GM21737 (cell line): ENCODE results near the gene CDC123.
A peak's percentile ranks its signal among the peaks of the same experiment; 100 is the strongest.
"Not testable (repeated sequence)": the region's sequence is repeated elsewhere in the genome, so short reads cannot be mapped to it uniquely, and the experiment has no call there.

Experiments used
- ATAC-seq: cut with Tn5 transposase; IDR thresholded peaks from one replicate; pipeline ENCODE4 v1.9.1; 2021; ENCODE audit warnings: mild to moderate bottlenecking, moderate library complexity; ENCODE audit not compliant: unreplicated experiment

The CDC123 gene

DNA sequence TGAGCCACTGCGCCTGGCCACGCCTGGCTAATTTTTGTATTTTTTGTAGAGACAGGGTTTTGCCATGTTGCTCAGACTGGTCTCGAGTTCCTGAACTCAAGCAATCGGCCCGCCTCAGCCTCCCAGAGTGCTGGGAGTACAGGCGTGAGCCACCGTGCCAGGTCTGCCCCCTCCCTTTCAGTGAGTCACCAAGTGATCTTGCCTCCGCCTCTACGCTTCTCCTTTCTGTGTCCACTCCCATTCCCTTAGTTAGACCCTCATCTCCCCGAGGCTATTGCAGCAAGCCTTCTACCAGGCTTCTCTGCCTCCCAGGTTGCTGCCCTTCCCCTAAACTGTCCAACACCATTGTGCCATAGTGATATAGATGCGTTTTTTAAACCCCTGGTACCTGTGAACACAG lies 32.9 kb downstream of the CDC123 start:
- no peak for ATAC-seq

DNA sequence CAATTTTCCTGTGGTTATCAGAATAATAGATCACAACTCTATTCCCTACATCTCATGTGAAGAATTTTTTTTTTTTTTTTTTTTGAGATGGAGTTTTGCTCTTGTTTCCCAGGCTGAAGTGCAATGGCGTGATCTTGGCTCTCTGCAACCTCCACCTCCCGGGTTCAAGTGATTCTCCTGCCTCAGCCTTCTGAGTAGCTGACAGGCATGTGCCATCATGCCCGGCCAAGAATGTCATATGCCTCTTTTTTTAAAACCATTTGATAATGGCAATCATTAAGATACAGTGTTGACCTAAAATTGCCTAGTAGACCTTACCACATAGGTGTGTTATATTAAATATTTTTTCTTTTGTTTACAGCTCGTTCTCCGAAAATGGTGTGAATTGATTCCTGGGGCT lies 38.7 kb downstream of the CDC123 start:
- not testable (repeated sequence) for ATAC-seq

DNA sequence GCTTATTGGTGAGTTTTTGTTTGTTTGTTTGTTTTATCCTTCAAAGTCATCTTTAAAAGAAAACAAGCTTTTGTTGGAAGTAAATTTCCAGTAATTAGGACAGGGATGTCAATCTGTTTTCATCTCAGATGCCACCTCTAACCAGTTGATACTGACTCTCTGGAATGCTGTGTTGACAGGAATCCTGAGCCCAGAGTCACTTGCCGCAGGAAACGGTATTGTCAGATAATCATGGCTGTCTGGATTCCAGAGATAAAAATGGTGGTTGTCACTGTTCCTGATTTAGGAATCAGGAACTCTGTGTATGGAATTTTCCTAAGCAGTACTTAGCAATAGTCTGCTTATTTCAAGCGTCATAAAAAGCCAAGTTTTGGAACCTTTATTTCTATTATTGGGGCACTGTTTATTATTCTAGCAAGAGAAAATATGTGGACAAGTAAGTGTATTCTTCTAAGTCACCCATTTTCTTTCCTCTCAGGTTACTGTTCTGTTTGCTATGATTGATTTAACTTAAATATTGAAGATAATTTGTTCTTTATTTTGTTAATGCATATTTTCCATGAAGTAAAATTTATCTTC lies 39.2 kb downstream of the CDC123 start:
- no peak for ATAC-seq

DNA sequence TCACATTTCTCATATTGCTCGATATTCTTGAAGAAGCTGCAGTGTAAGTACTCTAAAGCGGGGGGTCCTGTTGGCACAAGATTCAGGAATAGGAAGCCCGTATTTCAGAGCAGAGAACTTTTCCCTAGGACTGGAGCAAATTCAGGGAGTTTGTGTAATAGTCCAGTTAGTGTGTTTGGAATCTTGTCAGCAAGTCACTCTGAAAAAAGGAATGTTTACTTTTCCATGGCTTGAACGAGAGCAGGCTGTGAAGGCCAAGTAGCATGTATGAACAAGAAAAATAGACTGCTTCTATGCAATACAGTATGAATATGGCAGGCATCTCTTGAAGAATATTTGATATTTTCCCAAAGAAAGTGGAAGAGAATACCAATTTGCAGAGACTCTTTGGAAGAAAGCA lies 39.8 kb downstream of the CDC123 start:
- no peak for ATAC-seq

DNA sequence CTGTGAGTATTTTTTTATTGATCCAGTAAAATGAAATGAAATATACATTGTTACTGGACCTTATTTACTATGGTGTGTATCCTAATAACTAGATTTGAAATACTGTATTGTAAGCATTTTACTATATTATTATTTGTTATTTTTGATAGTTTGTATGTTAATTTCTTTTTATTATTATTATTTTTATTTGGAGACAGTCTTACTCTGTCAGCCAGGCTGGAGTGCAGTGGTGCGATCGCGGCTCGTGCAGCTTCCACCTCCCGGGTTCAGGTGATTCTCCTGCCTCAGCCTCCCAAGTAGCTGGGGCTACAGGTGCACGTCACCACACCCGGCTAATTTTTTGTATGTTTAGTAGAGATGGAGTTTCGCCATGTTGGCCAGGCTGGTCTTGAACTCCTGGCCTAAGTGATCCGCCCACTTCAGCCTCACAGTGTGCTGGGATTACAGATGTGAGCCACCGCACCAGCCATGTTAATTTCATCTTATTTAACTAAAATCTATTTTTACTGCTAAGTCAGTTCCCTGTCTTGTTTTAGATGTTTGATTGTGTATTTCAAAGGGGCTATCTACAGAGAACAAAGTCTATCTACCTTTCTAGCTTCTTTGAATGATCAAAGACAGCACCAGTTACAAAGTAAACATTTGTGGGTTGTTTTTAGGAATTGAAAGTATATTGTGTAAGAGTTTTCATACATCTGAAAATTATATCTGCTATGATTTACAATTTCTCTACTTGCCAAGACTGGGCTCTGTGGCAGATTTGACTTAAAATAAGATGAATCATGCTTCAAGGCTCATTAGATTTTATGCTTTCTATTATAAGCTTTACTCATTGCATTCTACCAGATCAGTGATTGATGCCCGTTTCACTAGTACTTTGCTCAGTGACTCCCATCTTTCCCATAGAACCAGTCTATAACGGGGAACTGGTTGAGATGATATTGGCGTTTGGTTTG lies 41.6 kb downstream of the CDC123 start:
- no peak for ATAC-seq

DNA sequence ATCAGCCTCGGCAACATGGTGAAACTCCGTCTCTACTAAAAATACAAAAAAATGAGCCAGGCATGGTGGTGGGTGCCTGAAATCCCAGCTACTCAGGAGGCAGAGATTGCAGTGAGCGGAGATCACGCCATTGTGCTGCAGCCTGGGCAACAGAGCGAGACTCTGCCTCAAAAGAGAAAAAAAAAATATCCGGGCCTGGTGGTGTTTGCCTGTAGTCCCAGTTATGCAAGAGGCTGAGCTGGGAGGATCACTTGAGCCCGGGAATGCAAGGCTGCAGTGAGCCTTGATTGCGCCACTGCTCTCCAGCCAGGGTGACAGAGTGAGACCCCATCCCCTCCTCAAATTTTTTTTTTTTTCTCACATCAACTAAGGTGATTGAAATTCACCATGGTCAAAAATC lies 42.8 kb downstream of the CDC123 start:
- ATAC-seq, result no peak

DNA sequence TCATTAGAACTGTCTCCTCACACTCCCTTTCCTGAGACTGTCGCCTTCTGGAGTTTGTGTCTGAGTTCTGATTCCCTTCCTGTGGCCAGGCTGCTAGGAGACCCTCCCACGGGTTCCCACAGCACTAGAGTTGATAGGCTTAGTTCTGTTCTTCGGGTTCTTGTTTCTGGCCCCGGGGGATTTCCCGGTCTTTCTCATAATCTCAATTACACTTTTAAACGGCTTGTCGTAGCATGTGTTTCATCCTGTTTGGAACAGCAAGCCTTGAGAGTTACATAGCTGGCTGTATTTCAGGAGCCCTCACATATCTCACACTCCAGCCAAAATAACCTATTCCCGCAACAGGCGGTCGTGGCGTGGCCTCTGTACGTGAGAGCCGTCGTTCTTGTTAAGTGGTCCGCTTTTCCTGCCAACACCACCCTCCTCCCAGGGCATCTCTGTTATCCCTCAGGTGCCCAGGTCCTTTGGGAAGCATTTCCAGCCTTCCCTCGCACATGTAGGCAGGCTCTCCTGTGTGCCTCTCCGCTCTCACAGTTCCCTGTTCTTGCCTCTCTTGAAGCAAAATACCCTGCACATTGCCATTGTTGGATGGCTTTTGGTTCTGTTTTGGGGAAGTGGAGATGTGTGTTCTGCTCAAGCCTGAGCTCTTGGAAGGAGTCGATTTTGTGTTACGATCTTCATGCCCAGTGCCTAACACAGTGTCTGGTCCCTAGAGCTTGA lies 46.0 kb downstream of the CDC123 start:
- ATAC-seq, result no peak

DNA sequence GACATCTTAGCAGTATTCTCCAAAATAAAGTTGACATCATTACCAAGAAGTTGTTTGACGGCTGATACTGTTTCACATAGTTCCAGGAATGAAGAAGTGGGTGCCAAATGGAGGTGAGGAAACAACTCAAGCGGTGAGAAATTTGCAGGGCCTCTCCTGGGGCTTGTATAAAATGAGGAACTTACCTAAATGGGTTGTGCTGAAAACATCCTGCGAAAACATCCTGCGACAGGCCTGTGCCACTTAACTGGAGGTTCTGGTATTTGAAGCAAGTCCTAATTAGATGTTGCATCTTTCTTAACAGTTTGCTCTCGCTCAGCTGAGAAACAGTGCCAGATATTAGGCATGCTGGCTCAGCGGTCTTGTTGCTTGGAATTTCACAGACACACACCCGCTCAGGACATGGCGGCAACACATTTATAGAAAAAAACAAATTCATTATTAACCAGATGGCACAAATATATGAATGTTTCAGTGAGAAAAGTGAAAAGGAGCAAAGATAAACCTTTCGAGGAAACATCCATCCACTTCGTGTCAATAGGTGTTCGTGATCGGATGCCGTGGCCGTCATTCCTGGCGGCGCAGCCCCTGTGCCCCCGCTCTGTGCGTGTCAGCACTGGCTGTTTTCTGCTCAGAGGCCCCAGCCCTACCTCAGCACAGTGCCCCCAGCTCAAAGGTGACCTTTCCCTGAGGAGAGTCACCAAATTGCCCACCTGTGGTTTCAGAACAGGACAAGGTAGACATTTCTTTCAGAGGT lies 48.1 kb downstream of the CDC123 start:
- ATAC-seq, result peak; percentile 48

DNA sequence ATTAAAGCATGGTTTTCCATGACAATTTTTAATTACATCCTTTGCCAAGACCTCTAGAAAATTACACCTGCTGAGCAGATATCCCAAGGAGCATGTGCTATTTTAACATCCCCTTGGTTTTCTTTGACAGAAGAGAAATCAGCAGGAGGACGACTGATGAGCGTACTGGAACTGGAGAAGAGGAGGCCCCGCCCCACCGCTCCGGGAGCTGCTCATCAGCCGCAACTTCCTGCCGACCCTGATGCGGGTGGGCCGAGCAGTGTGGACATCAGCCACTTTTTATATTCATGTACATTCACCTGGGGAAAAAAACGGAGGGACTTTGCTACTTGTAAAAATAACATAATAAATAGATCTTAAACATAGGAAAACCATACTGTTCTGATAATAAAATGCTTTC lies 54.2 kb downstream of the CDC123 start:
- no peak for ATAC-seq

DNA sequence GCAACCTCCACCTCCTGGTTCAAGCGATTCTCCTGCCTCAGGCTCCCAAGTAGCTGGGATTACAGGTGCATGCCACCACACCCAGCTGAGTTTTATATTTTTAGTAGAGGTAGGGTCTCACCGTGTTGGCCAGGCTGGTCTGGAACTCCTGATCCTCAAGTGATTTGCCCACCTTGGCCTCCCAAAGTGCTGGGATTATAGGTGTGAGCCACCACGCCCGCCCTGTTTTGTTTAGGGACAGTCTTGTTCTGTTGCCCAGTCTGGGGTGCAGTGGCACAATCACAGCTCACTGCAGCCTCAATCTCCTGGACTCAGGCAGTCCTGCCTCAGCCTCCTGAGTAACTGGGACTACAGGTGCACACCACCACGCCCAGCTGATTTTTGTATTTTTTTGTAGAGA lies 54.7 kb downstream of the CDC123 start:
- ATAC-seq, result not testable (repeated sequence)

DNA sequence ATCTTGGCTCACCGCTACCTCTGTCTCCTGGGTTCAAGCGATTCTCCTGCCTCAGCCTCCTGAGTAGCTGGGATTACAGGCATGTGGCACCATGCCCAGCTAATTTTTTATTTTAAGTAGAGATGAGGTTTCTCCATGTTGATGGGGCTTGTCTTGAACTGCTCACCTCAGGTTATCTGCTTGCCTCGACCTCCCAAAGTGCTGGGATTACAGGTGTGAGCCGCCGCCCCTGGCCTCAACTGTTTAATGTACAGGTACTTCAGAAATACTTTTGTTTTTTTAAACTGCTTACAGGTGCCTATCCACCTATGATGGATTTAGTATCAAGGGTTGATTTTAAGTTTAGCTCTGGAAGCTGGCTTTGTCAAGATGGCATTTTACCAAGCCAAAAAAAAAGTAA lies 55.6 kb downstream of the CDC123 start:
- no peak for ATAC-seq

DNA sequence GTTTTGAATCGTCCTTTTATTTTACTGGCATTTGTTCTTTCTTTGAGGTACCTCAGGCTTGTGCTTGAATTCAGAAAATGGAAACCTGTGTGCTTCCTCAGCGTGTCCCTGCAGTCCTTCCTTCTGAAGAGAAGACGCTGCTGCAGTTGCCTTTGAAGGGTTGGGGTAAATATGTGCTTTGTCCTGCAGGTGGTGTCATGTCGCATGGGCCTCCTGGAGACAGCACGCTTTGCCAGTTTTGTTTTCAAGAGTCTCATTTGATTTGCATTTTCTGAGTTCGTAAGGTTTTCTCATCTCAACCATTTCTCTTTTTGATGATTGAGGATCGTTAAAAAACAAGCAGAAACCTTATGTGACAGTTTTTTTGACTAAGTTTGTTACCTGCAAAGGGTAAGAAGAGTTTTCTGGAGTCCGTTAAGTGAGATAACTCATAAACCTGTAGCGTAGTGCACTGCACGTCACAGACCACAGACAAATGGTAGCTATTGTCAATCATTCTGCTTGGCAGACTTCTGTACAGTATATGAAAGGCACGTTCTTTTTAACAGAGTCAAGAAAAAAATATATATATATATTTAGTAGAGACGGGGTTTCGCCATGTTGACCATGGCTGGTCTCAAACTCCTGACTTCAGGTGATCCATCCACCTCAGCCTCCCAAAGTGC lies 57.0 kb downstream of the CDC123 start:
- ATAC-seq, result no peak

DNA sequence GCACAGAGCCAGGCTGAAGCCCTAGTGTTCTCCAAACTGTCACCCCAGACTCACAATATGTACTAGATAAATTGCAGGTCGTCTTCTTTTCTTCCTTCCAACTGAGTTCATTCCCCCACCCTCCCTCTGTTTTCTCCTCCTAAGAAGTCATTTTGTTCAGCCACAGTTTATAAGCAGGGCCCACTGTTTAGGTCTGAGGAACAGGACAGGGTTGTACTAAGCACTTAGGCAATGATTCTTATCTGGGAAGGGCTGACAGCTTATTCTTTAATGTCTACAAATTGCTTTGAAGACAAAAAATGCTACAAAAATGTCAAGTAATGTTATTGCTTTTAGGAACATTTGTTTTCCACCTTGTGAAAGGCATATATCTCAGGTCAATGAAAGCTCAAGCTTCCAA lies 59.1 kb downstream of the CDC123 start:
- ATAC-seq, result no peak

DNA sequence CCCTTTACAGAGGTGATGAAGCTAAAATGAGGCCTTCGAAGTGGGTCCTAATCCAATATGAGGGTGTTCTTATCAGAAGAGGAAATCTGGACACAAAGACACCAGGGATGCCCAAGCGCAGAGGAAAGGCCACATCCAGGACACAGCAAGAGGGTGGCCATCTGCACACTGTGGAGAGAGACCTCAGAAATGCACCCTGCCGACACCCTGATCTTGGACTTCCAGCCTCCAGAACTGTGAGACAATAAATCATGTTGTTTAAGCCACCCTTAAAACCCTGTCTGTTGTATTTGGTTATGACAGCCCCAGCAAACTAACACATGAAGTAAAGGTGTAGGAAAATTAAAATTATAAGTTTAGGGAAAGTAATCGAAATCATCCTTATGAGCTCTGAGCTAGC lies 64.0 kb downstream of the CDC123 start:
- no peak for ATAC-seq

DNA sequence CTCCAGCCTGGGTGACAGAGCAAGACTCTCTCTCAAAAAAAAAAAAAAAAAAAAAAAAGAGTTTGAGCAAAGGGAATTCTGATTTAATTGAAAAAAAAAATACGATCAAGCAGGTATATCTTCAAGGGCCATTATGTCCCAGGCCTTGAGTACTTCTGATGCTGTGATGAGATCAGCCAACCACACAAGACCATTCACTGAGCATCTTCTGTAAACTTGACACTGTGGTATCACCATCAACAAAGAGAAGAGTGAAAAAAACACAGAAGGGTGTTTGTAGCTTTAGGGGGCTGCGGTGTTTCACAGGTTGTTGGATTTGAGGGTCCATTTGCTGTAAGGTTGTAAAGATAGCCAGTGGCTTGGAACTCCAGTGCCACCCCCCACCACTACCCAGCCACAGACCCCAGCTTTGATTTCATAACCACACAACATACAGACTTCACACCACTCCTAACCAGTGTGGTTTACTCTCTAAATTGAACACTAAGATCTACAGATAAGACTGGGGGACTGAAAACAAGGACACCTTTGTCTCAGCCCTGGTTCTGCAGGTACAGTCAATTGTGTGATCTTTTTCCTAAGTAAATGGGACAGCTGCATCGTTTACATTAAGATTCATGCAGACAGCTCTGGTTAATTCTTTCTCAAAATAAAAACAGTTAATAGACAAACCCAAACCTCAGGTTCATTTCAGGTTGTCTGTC lies 66.4 kb downstream of the CDC123 start:
- ATAC-seq, result no peak

DNA sequence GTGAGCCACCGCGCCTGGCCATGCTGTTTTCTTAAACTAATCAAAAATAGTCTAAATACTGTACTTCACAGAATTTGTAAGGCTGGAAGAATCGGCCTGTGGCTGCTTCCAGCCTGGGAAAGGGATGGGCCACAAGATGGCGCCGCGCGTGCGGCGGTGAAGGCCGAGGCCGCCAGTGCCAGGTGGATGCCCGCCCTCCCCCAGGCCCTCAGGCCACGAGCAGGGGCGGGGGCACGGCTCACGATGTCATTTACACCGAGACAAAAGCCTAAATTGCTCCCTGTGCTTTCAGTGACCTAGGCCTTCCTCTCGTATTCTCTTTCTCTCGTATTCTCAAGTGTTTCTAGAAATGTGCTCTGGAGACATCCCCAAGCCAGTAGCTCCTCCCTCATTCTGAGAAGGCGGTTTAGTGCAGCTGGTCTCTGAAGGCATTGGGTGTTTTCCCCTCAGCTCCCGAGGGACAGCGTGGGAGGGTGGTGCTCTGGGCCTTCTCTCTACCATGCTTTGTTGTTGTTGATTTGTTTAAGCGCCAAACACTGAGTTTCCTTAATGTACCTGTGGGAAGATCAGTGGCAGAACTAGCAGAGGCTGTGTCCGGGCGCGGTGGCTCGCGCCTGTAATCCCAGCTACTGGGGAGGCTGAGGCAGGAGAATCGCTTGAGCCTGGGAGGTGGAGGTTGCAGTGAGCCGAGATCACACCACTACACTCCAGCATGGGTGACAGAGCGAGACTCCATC lies 68.4 kb downstream of the CDC123 start:
- ATAC-seq, result peak; percentile 86

DNA sequence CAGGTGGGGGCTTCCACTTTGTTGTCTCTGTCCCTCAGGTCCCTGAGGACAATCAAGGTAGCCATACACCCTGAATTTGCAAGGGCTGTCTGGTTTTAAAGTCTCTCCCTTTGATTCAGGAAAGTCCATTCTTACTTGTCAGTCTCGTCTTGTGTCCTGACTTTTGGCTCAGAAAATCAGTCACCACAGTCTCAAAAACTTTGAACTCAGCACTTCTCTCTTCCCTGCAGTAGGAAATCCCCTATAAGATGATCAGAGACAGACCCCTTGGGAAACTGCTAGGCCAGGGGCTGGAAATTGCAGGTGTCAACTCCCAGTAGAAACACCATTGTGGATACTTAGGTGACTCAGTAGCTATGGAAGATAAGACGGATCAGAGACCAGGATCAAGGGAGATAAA lies 73.1 kb downstream of the CDC123 start:
- ATAC-seq, result no peak

DNA sequence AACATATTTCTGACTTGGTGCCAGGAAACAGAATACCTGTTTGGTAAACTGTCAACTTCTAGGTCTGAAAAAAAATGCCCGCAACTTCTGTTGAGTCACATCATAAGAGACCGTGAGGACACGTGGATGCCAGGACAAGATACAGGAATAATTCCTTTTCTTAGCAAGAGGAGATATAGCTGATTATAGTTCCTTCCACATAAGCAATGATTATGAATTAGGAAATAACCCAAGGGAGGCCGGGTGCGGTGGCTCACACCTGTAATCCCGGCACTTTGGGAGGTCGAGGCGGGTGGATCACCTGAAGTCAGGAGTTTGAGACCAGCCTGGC lies 75.2 kb downstream of the CDC123 start:
- ATAC-seq, result no peak

DNA sequence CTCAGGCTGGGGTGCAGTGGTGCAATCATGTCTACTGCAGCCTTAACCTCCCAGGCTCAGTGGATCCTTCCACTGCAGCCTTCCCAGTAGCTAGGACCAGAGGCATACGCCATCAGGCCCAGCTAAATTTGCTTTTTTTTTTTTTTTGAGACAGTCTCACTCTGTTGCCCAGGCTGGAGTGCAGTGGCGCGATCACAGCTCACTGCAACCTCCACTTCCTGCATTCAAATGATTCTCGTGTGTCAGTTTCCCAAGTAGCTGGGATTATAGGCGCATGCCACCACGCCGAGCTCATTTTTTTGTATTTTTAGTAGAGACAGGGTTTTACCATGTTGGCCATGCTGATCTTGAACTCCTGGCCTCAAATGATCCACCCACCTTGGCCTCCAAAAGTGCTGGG lies 81.9 kb downstream of the CDC123 start:
- not testable (repeated sequence) for ATAC-seq
